Measurements from ENCODE around the gene PLXNA2.
A peak's percentile ranks its signal among the peaks of the same experiment; 100 is the strongest.

The PLXNA2 gene

GRCh38 chr1:207991583-207992026 is 252.6 kb downstream of the PLXNA2 start:
- Mint-ChIP-seq H3K27me3 (ENCODE audit: low read depth) (peaks cover 14% of the 10 kb centered on the region), H3K9me3 (peaks cover 19% of the 10 kb centered on the region), H3K27ac (no peak overlapping the region), H3K4me3 (no peak overlapping the region), H3K4me1 (peaks cover 35% of the 10 kb centered on the region), H3K36me3 (ENCODE audit: low read depth) (no peaks in the 10 kb centered on the region)
- TF ChIP-seq CTCF (IDR thresholded peaks at IDR 0.05; ENCODE audit: unreplicated experiment in 3 of 3), result no peak

DNA sequence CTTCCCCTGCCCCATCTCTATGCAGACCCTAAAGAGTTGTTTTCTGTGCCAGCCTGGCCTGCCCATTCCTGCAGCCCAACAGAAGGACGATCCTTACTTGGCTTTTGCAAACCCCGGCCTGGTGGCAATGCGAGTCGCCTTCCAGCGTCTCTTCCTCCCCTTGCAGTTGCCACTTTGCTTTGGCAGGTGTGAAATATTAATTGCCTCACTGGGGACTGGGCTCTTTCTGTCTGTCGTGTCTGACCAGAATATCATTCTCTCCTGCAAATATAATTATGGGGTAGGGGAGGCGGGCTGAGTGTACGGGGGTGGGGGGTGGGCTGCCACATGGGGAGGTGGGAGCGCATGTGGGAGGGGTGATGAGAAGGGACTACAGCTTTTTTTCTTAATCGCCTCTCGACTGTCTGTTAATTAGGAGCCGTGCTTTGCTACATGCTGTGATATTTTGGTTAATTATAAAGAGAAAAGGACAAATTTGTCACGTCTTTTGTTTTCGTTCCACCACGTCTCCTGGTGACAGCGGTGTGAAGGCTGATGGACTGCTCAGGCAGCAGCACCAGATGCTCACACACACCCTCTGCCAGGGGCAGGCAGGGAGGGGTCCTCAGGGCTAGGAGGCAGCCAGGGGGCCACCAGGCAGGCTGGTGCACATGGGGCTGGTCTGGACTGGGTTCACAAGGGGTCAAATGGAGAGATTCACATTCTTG is 253.2 kb downstream of the PLXNA2 start:
- H3K4me3 Mint-ChIP-seq, result no peak overlapping the region
- H3K9me3 Mint-ChIP-seq, result peaks cover 19% of the 10 kb centered on the region
- peaks cover 39% of the 10 kb centered on the region for H3K4me1 Mint-ChIP-seq
- no peaks in the 10 kb centered on the region for H3K36me3 Mint-ChIP-seq (ENCODE audit: low read depth)
- TF ChIP-seq CTCF (IDR thresholded peaks at IDR 0.05; ENCODE audit: unreplicated experiment in 3 of 3), result no peak
- H3K27ac Mint-ChIP-seq, result no peak overlapping the region
- peaks cover 14% of the 10 kb centered on the region for H3K27me3 Mint-ChIP-seq (ENCODE audit: low read depth)

DNA sequence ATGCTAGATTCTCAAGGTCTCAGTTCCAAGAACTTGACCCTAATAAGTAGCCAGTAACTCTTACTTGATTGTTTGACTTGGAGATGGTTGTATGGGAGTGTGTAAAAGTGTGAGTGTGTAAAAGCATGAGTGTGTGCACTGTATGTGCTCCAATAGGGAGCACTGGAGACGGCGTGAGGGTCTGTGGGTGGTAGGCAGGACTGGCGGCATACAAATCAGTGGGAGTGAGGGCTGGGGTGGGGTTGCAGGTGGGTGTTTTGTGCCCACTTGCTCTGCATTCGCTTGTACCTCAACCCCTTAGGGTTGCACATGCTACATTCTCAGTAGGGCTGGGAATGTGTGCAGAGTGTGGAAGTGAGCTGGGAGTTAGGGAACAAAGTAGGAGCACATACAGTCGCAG is 253.7 kb downstream of the PLXNA2 start:
- H3K4me3 Mint-ChIP-seq, result no peak overlapping the region
- no peaks in the 10 kb centered on the region for H3K36me3 Mint-ChIP-seq (ENCODE audit: low read depth)
- TF ChIP-seq CTCF (IDR thresholded peaks at IDR 0.05; ENCODE audit: unreplicated experiment in 3 of 3), result no peak
- peaks cover 40% of the 10 kb centered on the region for H3K4me1 Mint-ChIP-seq
- peaks cover 19% of the 10 kb centered on the region for H3K9me3 Mint-ChIP-seq
- no peak overlapping the region for H3K27ac Mint-ChIP-seq
- peaks cover 14% of the 10 kb centered on the region for H3K27me3 Mint-ChIP-seq (ENCODE audit: low read depth)

DNA sequence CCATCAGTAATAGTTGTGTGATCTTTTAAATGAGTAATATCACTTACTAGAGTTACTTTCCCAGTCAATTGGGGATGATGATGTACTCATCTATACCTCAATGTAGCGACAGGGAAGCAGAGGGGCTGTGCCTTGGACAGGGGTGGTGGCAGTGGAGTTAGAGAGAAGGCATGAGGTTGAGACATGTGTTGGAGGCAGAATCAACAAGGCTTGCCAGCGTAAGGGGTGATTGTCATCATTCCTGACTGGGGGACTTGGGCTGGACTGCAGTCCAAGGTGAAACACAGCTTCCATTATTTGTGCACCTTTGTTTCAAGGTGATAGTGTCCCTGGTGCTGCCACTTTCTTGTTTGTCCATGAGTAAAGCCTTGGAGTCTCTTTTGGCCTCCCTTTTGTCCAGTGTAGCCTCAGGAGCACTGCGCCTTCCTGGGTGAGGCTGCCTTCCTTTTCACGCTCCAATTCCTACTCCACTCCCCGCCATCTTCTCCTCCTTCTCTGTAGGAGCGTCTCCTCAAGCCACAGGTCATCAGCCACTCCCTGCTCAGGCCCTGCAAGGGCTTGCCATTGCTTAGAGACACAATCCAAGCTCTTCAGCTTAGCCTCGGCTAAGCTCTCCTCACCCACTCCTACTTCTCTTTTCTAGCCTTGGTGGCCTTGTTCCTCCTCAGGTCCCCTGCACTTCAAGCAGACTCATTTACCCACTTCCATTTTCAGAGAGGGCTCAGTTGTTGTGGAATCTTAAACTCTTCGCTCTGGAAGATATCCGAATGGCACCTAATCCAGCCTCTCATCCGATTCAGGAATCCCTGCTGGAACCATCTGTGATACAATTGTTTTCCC is 255.6 kb downstream of the PLXNA2 start:
- Mint-ChIP-seq H3K4me1 (peaks cover 39% of the 10 kb centered on the region), H3K27ac (no peak overlapping the region), H3K27me3 (ENCODE audit: low read depth) (peaks cover 11% of the 10 kb centered on the region), H3K36me3 (ENCODE audit: low read depth) (no peaks in the 10 kb centered on the region), H3K9me3 (peaks cover 12% of the 10 kb centered on the region), H3K4me3 (no peak overlapping the region)
- no peak for TF ChIP-seq CTCF (IDR thresholded peaks at IDR 0.05; ENCODE audit: unreplicated experiment in 3 of 3)

DNA sequence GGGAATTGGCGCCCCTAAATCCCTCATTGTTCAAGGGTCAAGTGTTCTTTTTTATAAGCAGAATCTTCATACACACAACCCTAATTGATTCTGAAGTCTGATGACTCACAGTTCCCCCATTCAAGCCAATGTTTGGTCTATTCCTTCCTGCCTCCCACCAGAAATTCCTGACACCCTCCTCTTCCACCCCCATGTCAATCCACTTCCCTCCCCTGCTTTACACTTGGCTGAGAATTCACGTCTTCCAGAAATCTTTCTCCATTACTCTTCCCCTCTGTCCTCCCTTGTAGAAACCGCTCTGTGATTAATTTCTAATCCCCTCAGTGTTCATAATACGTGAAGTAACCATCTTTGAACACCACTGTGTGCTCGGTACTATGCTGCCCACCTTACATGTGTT is 257.0 kb downstream of the PLXNA2 start:
- Mint-ChIP-seq H3K27ac (peak overlapping the region; percentile 11 to 25 (median 12)), H3K9me3 (peaks cover 3% of the 10 kb centered on the region), H3K27me3 (ENCODE audit: low read depth) (peaks cover 13% of the 10 kb centered on the region), H3K36me3 (ENCODE audit: low read depth) (no peaks in the 10 kb centered on the region), H3K4me3 (no peak overlapping the region), H3K4me1 (peaks cover 28% of the 10 kb centered on the region)
- no peak for TF ChIP-seq CTCF (IDR thresholded peaks at IDR 0.05; ENCODE audit: unreplicated experiment in 3 of 3)

All from nephron (organoid).